Prostate gland (tissue), 2 donors: ENCODE measurements around the gene RGS19. TPM values are rescaled to one million over a fixed set of nuclear protein-coding genes. Genes with fewer than 3 reads are reported as not detected.

Source experiments
- DNase-seq: peaks from one replicate; pipeline ENCODE4 v3.0.0-alpha.2; 2019; ENCODE audit warnings: low spot score
- H3K27ac ChIP-seq, 2 donors: fragments of 200-600 bp; sonication (generic); 2 replicates each; pipeline ENCODE4 v1.5.1; 2017 to 2019
- H3K27me3 ChIP-seq: fragments of 200-600 bp; sonication (generic); replicated peaks from 2 replicates; pipeline ENCODE4 v1.5.1; 2019; ENCODE audit not compliant: insufficient read depth
- H3K36me3 ChIP-seq, 2 donors: fragments of 200-600 bp; sonication (generic); 1 replicate in 1 of 2; 2 replicates in 1 of 2; pipeline versions ENCODE4 v1.5.1 to v1.8.1; 2017 to 2019
- H3K4me1 ChIP-seq: fragments of 200-600 bp; sonication (generic); replicated peaks from 2 replicates; pipeline ENCODE4 v1.5.1; 2019
- H3K4me3 ChIP-seq, 2 donors: fragments of 200-600 bp; sonication (generic); 2 replicates each; pipeline ENCODE4 v1.5.1; 2017 to 2019
- H3K9me3 ChIP-seq: fragments of 200-600 bp; sonication (generic); 2 replicates; pipeline ENCODE4 v1.5.1; 2017
- CTCF ChIP-seq, 4 experiments: fragments of 200-600 bp in 2 of 4; fragments of 450-650 bp in 2 of 4; sonication (generic) in 2 of 4; IDR thresholded peaks; 1 replicate in 3 of 4; 2 replicates in 1 of 4; pipeline ENCODE4 v1.5.1; 2016 to 2019; ENCODE audit warnings: antibody characterized with exemption in 4 of 4, mild to moderate bottlenecking in 2 of 4, moderate library complexity in 2 of 4
- POLR2A ChIP-seq: fragments of 450-650 bp; IDR thresholded peaks from one replicate; pipeline ENCODE4 v1.6.1; 2016; ENCODE audit warnings: antibody characterized with exemption, mild to moderate bottlenecking
- POLR2AphosphoS5 ChIP-seq: sonication (generic); formaldehyde crosslinking; IDR thresholded peaks from one replicate; pipeline ENCODE4 v1.6.1; 2017; ENCODE audit warnings: antibody characterized with exemption
- WGBS: methylation state at CpG from one replicate; pipeline ENCODE4 v1.1.5; 2018; 5-methylcytosine and 5-hydroxymethylcytosine counted together
- intact Hi-C: fragments of 100-400 bp; cut with DNase I; formaldehyde crosslinking; loops from one replicate; pipeline ENCODE4 v1.14.2; 2022
- microRNA-seq: library from miRNA; unstranded; fragments of <30 nt; microRNA quantifications from one replicate; pipeline ENCODE4, GENCODE V29; 2016
- small RNA-seq, 2 donors: library from RNA; depleted of rRNA; stranded (forward); fragments of <200 nt; gene quantifications; one replicate each; pipeline ENCODE3, GENCODE V24; 2016
- total RNA-seq, 2 donors: library from RNA; depleted of rRNA; stranded (reverse); fragments of >200 nt; gene quantifications; one replicate each; pipeline ENCODE4 v1.1.0, GENCODE V29; 2016

RGS19 gene
- total RNA-seq, 2 donors from 2014 or later = 13.3 to 15.1 TPM

- WGBS = 96% methylated on average over 28 of the region's 29 CpGs
- peaks cover 11 to 63% of the 10 kb centered on the region in 2 donors for H3K36me3 ChIP-seq
Observed at GRCh38 chr20:64025826-64026412, 53.4 kb downstream of the RGS19 start.

GRCh38 chr20:64025101-64025825, 54.1 kb downstream of the RGS19 start:
- Histone ChIP-seq H3K27ac (no peak overlapping the region), H3K36me3 (peaks cover 11 to 63% of the 10 kb centered on the region in 2 donors)
- 92% methylated on average over 18 of the region's 18 CpGs for WGBS

More at GRCh38 chr20:64025826-64026412, 53.4 kb downstream of the RGS19 start:
- no peaks in the 10 kb centered on the region for H3K27me3 ChIP-seq
- no peak overlapping the region for H3K4me3 ChIP-seq
- no peaks in the 10 kb centered on the region for H3K4me1 ChIP-seq
- no peaks in the 10 kb centered on the region for H3K9me3 ChIP-seq
- DNase-seq = no peak
- no peak for TF ChIP-seq CTCF (IDR thresholded peaks at IDR 0.05)
- TF ChIP-seq POLR2AphosphoS5 = no peak
- no peak for TF ChIP-seq POLR2A
- H3K27ac ChIP-seq = no peak overlapping the region
- intact Hi-C loops = no loop called here

GRCh38 chr20:64024141-64024990, 55.0 kb downstream of the RGS19 start:
- Histone ChIP-seq H3K27me3 (no peaks in the 10 kb centered on the region), H3K4me3 (no peak overlapping the region), H3K9me3 (no peaks in the 10 kb centered on the region), H3K27ac (no peak overlapping the region), H3K36me3 (peaks cover 11 to 60% of the 10 kb centered on the region in 2 donors), H3K4me1 (no peaks in the 10 kb centered on the region)
- 67% methylated on average over 17 of the region's 17 CpGs for WGBS
- DNase-seq = no peak
- TF ChIP-seq POLR2AphosphoS5 = no peak
- no peak for TF ChIP-seq CTCF (IDR thresholded peaks at IDR 0.05)
- no peak for TF ChIP-seq POLR2A
- intact Hi-C loops = no loop called here

More at GRCh38 chr20:64025101-64025825, 54.1 kb downstream of the RGS19 start:
- TF ChIP-seq POLR2AphosphoS5 (no peak), POLR2A (no peak), CTCF (IDR thresholded peaks at IDR 0.05) (no peak)
- no peaks in the 10 kb centered on the region for H3K9me3 ChIP-seq
- no peaks in the 10 kb centered on the region for H3K27me3 ChIP-seq
- no peak for DNase-seq
- intact Hi-C loops = no loop called here
- H3K4me3 ChIP-seq = no peak overlapping the region
- H3K4me1 ChIP-seq = no peaks in the 10 kb centered on the region

GRCh38 chr20:64023361-64024140, 55.8 kb downstream of the RGS19 start:
- Histone ChIP-seq H3K36me3 (peaks cover 12 to 63% of the 10 kb centered on the region in 2 donors), H3K4me3 (no peak overlapping the region), H3K4me1 (no peaks in the 10 kb centered on the region), H3K27me3 (no peaks in the 10 kb centered on the region), H3K27ac (no peak overlapping the region), H3K9me3 (no peaks in the 10 kb centered on the region)
- intact Hi-C loops = no loop called here
- no peak for DNase-seq
- WGBS = 72% methylated on average over 15 of the region's 15 CpGs
- TF ChIP-seq POLR2A (no peak), POLR2AphosphoS5 (no peak), CTCF (IDR thresholded peaks at IDR 0.05) (no peak)

Small RNAs within 50 kb of the gene (microRNA-seq; reads per million reads assigned to microRNA genes)
- gene MIR6813 = 0.50 reads per million

Small RNAs within 50 kb of the gene (small RNA-seq; reads per million reads assigned to genes)
- gene AL355803.1 (0 reads per million in 2 donors), gene MIR6813 (0 to 0.20 reads per million in 2 donors)

Other genes starting within 250 kb of the RGS19 start
- 10 to 100 TPM in 1 of 2 donors, 1 to 10 TPM in 1; 7.9 to 12.2 TPM for gene ZBTB46, start 248.3 kb downstream of the RGS19 start, total RNA-seq
- 1 to 10 TPM in 1 of 2 donors, not detected in 1; 1.6 TPM for gene ABHD16B, start 218.0 kb downstream of the RGS19 start, total RNA-seq
- 100 to 1,000 TPM; 105 to 127 TPM for gene TPD52L2, start 214.2 kb downstream of the RGS19 start, total RNA-seq
- 10 to 100 TPM; 44.4 to 66.6 TPM for gene DNAJC5, start 184.4 kb downstream of the RGS19 start, total RNA-seq
- 10 to 100 TPM; 46.6 to 66.2 TPM for gene UCKL1, start 123.1 kb downstream of the RGS19 start, total RNA-seq
- 10 to 100 TPM; 12.2 to 24.6 TPM for gene ZNF512B, start 109.6 kb downstream of the RGS19 start, total RNA-seq
- gene SAMD10, start 99.9 kb downstream of the RGS19 start, total RNA-seq = 10 to 100 TPM in 1 of 2 donors, 1 to 10 TPM in 1; 6.0 to 14.7 TPM
- 10 to 100 TPM; 60.9 to 99.6 TPM for gene PRPF6, start 98.4 kb downstream of the RGS19 start, total RNA-seq
- 1 to 10 TPM in 1 of 2 donors, under 1 TPM in 1; 0.64 to 3.1 TPM for gene C20orf204, start 43.3 kb downstream of the RGS19 start, total RNA-seq
- 10 to 100 TPM in 1 of 2 donors, 1 to 10 TPM in 1; 4.7 to 12.8 TPM for gene SOX18, start 29.9 kb downstream of the RGS19 start, total RNA-seq
- 10 to 100 TPM; 45.0 to 69.5 TPM for gene TCEA2, start 16.3 kb downstream of the RGS19 start, total RNA-seq
- 1 to 10 TPM; 1.5 to 2.9 TPM for gene OPRL1, start 564 bp upstream of the RGS19 start, total RNA-seq
- 10 to 100 TPM in 1 of 2 donors, not detected in 1; 10.2 TPM for gene LKAAEAR1, start 4.9 kb upstream of the RGS19 start, total RNA-seq
- gene NPBWR2, start 28.0 kb upstream of the RGS19 start, total RNA-seq = not detected
- gene MYT1, start 84.9 kb upstream of the RGS19 start, total RNA-seq = under 1 TPM; 0.27 to 0.74 TPM
- 100 to 1,000 TPM; 143 to 147 TPM for gene PCMTD2, start 176.2 kb upstream of the RGS19 start, total RNA-seq